HEK293 (cell line): Measurements from ENCODE around the gene WRAP53.

Source experiments
- CTCF ChIA-PET: fragments of 350-600 bp; formaldehyde crosslinking; extraction: SDS; loops from one replicate; lab custom pipeline; 2021; ENCODE audit warnings: antibody characterized with exemption; lab: Yijun Ruan, JAX
- POLR2A ChIA-PET: fragments of 300-600 bp; formaldehyde crosslinking; extraction: SDS; loops from one replicate; lab custom pipeline; 2020; ENCODE audit warnings: antibody characterized with exemption, inconsistent platforms; lab: Yijun Ruan, JAX
- H3K27ac ChIP-seq: fragments of 200-500 bp; sonication (Bioruptor generic); 2 replicates; pipeline ENCODE4 v1.5.1; 2014; ENCODE audit warnings: low read depth, low read length, control low read depth, inconsistent platforms; ENCODE audit errors: extremely low read depth
- H3K36me3 ChIP-seq, 2 experiments: fragments of 200-500 bp in 1 of 2; sonication (Bioruptor generic) in 1 of 2; 1 replicate in 1 of 2; 2 replicates in 1 of 2; pipeline ENCODE4 v1.5.1; 2014 to 2017; ENCODE audit warnings: inconsistent platforms in 2 of 2, low read length in 2 of 2; ENCODE audit not compliant: control insufficient read depth in 2 of 2, insufficient read depth in 1 of 2
- H3K4me1 ChIP-seq: fragments of 200-500 bp; sonication (Bioruptor generic); 2 replicates; pipeline ENCODE4 v1.5.1; 2014; ENCODE audit warnings: mild to moderate bottlenecking, low read length, inconsistent platforms; ENCODE audit not compliant: control insufficient read depth, insufficient read depth
- H3K4me3 ChIP-seq: 2 replicates; pipeline ENCODE4 v1.5.1; 2011; ENCODE audit warnings: low read depth, mild to moderate bottlenecking, control low read depth, low read length, moderate library complexity
- H3K9me3 ChIP-seq: fragments of 200-500 bp; sonication (Bioruptor generic); 2 replicates; pipeline ENCODE4 v1.5.1; 2014; ENCODE audit warnings: low read depth, low read length, inconsistent platforms; ENCODE audit not compliant: control insufficient read depth, insufficient read depth
- PRDM10 ChIP-seq: fragments of 450-650 bp; formaldehyde crosslinking; IDR thresholded peaks from 2 replicates; pipeline ENCODE4 v1.5.1; 2016; ENCODE audit warnings: missing biosample characterization, missing genetic modification characterization
- PRDM6 ChIP-seq: fragments of 450-650 bp; formaldehyde crosslinking; IDR thresholded peaks from 2 replicates; pipeline ENCODE4 v1.5.1; 2017; ENCODE audit warnings: missing biosample characterization, missing genetic modification characterization
- SP2 ChIP-seq: fragments of 450-650 bp; formaldehyde crosslinking; IDR thresholded peaks from 2 replicates; pipeline ENCODE4 v1.5.1; 2016; ENCODE audit warnings: missing biosample characterization, missing genetic modification characterization
- TRIM28 ChIP-seq: IDR thresholded peaks from 2 replicates; pipeline ENCODE4 v1.6.1; 2011; ENCODE audit warnings: low read length, control low read depth, borderline replicate concordance
- ZBTB1 ChIP-seq: fragments of 450-650 bp; formaldehyde crosslinking; IDR thresholded peaks from 2 replicates; pipeline ENCODE4 v1.5.1; 2016; ENCODE audit warnings: missing biosample characterization, missing genetic modification characterization
- ZNF146 ChIP-seq: fragments of 450-650 bp; formaldehyde crosslinking; IDR thresholded peaks from 2 replicates; pipeline ENCODE4 v1.5.1; 2016; ENCODE audit warnings: missing biosample characterization, missing genetic modification characterization
- ZNF24 ChIP-seq: fragments of 450-650 bp; formaldehyde crosslinking; IDR thresholded peaks from 2 replicates; pipeline ENCODE4 v1.5.1; 2016; ENCODE audit warnings: missing biosample characterization, missing genetic modification characterization
- ZNF335 ChIP-seq: fragments of 450-650 bp; formaldehyde crosslinking; conservative IDR thresholded peaks from 2 replicates; pipeline ENCODE4 v1.5.1; 2016; ENCODE audit warnings: missing biosample characterization, missing genetic modification characterization
- ZNF629 ChIP-seq: fragments of 450-650 bp; formaldehyde crosslinking; IDR thresholded peaks from 2 replicates; pipeline ENCODE4 v1.5.1; 2017; ENCODE audit warnings: missing biosample characterization, missing genetic modification characterization
- ZSCAN4 ChIP-seq: fragments of 450-650 bp; formaldehyde crosslinking; IDR thresholded peaks from 2 replicates; pipeline ENCODE4 v1.5.1; 2017; ENCODE audit warnings: missing biosample characterization, missing genetic modification characterization

WRAP53 gene

DNA sequence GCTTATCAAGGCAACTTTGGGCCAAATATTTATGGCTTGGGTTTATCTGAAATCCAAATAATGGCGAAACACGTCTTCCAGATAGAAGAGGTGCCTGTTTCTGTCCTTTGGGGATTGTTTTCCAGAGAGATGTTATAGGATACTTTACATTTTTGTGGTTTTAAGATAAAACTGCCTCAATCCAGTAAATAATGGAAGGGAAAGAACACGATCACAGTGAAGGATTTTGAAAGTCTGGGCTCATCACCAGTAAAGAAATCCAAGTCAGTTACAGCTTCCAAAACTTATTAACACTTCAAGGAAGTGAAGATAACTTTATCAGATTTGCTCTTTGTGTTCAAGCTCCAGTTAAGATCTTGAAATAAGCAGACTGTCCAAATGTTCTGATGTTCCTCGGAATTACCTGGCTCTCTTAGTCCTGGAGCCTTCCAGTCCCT is 59.4 kb downstream of the WRAP53 start (continued):
- TF ChIP-seq SP2 (tag by site-specific recombination): no peak
- TF ChIP-seq ZNF24 (tag by site-specific recombination): no peak
- TF ChIP-seq ZSCAN4 (tag by site-specific recombination): no peak
- peak; percentile 53; the same call in 1 of the 2 replicates for TF ChIP-seq TRIM28
- no peak for TF ChIP-seq ZNF146
- TF ChIP-seq PRDM6 (tag by site-specific recombination): peak; percentile 28; the same call in 1 of the 2 replicates
- TF ChIP-seq ZBTB1 (tag by site-specific recombination): no peak
- TF ChIP-seq ZNF629: 0 out of 2 replicates have a peak, but pooled peaks have one; percentile 7

GRCh38 chr17:7748076-7748775 is 59.9 kb downstream of the WRAP53 start:
- POLR2A ChIA-PET: interaction anchor here (0.7 to 1.8 kb wide), 9 partner anchors 17 to 133 kb away, joined by 3 to 7 read pairs (median 3); partner anchors contain the start of genes CYB5D1, NAA38 and TP53

More at GRCh38 chr17:7748076-7748775, 59.9 kb downstream of the WRAP53 start:
- CTCF ChIA-PET: interaction anchor here (0.6 to 7.3 kb wide), 16 partner anchors 10 to 326 kb away, joined by 3 to 89 read pairs (median 5); partner anchors contain the start of gene KDM6B
- no peak overlapping the region for H3K4me3 ChIP-seq
- H3K4me1 ChIP-seq: peaks cover 22% of the 10 kb centered on the region
- H3K9me3 ChIP-seq: no peaks in the 10 kb centered on the region
- H3K27ac ChIP-seq: peak overlapping the region; percentile 68
- TF ChIP-seq ZNF629 (0 out of 2 replicates have a peak, but pooled peaks have one; percentile 4), PRDM10 (tag by site-specific recombination) (no peak), ZNF335 (tag by site-specific recombination) (peak; percentile 55), PRDM6 (tag by site-specific recombination) (0 out of 2 replicates have a peak, but pooled peaks have one; percentile 3)
- H3K36me3 ChIP-seq: no peaks in the 10 kb centered on the region; a peak in 1 of 3 replicates
